GM21717 (cell line): Measurements from ENCODE around the gene SNX33.
A peak's percentile ranks its signal among the peaks of the same experiment; 100 is the strongest.
"Not testable (repeated sequence)": the region's sequence is repeated elsewhere in the genome, so short reads cannot be mapped to it uniquely, and the experiment has no call there.

Experiments
- ATAC-seq: cut with Tn5 transposase; IDR thresholded peaks from one replicate; pipeline ENCODE4 v1.9.1; 2021; ENCODE audit warnings: mild to moderate bottlenecking, moderate library complexity; ENCODE audit not compliant: unreplicated experiment

SNX33 gene, protein sequence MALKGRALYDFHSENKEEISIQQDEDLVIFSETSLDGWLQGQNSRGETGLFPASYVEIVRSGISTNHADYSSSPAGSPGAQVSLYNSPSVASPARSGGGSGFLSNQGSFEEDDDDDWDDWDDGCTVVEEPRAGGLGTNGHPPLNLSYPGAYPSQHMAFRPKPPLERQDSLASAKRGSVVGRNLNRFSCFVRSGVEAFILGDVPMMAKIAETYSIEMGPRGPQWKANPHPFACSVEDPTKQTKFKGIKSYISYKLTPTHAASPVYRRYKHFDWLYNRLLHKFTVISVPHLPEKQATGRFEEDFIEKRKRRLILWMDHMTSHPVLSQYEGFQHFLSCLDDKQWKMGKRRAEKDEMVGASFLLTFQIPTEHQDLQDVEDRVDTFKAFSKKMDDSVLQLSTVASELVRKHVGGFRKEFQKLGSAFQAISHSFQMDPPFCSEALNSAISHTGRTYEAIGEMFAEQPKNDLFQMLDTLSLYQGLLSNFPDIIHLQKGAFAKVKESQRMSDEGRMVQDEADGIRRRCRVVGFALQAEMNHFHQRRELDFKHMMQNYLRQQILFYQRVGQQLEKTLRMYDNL

DNA sequence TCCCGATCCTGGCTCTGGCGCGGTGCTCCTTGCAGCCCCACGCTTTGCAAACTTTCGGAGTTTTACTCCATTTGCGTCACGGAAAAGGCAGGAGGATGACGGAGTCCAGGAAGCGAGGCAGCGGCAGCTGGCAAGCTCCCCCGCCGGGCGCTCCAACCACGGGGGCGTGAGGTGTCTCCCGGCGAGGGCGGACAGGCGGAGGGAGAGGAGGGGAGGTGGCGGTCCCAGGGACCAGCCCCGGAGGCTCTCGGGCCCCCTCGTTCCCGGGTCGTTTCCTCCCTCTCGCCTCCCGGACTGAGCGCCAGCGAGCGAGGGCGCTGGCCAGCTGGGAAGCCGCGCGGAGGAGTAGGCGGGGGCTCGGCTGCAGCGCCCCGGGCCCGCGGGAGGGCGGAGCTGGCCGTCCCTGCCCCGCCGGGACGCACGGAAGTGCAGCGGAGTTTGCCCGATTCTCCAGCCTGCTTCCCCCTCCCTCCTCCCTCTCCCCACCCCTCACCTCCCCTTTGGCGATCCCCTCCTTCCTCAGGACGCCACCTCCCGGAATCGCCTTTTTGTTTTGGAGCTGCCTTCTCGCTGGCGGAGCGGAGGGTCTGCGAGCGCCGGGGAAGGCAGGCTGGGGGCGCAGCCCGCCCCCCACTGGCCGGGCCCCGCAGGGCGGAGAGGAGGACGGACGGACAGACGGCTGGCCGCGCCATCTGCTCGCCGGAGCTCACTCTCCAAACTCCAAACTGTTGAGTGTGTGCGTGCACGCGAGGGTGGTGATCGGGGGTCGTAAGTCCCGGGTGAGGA, at the start of gene SNX33:
Gene SNX33 (plus strand): TSS at position 543 of the 786 bp plus-strand sequence. CDS start 1,191 bp downstream, outside the sequence.
- no peak for ATAC-seq

DNA sequence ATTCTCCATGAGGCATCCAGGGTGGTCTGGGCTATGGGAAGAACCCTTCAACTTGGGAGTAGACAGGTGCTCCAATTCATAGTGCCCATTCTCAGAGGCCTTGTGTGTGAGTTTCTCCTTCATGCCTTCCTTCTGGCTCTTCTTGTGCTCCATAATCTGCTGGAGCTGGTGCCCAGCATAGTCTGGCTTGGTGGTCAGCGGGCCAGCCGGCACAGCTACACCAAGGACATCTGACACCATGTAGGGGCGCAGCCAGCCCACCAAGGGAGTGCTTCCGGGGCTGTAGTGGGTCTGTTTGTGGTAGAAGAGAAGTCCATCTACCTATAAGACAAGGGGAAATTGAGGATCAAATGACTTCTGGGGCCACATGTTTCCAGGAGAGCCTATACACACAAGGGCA, 49.4 kb upstream of the SNX33 start:
- no peak for ATAC-seq

DNA sequence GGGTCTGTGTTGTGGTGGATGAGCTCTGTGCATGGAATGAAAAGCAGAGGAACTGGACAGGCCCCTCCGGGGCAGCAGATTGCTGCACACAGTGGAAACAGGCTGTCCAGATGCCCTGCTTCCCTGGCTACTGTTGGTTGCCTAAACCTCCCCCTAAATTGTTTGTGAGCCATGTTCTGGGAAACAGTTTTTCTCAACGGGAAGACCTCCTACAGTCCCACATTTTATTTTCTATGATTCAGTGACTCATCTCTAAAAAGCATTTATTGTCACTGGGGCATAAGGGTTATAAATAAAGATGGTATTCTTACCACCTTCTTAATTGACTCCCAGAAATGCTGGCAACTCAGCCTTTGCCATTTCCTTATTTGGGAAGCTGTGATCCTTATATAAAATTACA, 48.3 kb upstream of the SNX33 start:
- ATAC-seq = no peak

DNA sequence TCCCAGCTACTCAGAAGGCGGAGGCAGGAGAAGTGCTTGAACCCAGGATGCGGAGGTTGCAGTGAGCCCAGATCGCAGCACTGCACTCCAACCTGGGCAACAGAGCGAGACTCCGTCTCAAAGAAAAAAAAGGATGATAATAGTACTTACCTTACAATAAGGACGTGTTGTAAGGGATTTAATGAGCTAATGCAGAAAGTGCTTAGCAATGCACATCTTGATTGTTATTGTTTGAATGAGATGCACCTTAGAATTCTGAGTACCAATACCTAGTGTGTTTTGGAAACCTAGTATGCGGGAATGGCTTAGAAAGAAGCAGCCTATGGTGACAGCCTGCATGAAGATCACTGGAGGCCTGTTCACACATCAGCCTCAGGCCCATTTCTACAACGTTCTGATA, 41.7 kb upstream of the SNX33 start:
- ATAC-seq = no peak

DNA sequence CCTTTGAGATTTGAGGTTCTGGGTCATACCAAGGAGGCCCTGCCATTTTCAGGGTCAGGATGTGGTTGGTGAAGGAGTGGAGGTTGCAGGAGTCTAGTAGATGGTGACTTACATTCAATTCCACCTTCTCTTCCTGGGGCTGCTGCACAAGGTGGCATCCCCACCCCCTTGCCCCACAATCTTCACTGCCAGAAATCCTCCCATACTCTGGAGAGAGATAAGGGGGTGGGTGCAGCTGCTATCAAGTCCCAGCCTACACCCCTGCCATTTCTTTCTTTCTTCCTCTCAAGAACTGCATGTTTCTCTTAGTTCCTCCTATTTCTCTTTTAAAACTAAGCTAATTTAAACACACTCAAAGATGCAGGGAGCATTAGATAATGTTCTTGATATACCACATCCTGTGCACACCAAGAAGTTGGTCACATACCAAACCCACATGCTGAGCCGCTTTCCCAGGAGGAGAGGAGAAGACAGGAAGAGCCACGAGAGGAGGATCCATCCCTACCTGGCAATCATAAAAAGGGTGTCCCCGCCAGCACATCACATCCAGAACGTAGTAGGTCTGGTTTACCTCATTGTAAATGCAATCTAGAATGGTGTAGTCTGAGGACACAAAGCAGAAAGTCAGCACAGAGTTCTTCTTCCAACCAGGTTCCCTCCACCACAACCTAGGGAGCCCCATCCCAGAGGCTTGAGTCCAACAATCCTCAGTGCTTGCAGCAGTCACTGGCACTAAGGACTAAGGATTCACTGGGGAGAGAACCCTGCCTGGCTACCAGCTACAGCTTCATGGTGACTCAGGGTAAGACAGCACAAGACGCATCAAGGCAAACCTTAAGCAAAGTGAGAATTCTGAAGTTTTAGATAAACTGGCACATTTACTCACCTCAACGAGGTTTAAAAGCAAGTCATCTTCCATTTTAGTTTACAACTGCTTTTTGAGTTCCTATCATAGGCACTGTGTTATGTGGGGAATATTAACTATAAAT, 40.7 kb upstream of the SNX33 start:
- ATAC-seq = no peak

DNA sequence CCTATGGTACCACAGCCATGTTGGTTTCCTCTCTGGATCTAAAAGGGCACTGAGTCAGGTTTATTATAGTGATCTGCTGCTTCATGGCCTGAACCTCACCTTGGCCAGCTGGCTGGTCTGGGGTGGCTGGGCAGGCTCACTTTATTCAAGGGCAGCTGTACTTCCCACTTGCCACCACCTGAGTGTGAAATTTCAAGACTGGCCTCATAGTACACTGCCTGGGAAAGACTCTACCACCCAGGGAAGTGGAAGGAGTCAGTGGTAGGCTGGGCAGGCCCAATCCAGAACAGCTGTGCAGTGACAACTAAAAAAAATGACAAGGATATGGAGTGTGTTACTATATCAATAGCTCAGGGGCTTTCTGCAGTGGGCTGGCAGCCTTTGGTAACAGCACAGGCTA, 30.9 kb upstream of the SNX33 start:
- no peak for ATAC-seq

DNA sequence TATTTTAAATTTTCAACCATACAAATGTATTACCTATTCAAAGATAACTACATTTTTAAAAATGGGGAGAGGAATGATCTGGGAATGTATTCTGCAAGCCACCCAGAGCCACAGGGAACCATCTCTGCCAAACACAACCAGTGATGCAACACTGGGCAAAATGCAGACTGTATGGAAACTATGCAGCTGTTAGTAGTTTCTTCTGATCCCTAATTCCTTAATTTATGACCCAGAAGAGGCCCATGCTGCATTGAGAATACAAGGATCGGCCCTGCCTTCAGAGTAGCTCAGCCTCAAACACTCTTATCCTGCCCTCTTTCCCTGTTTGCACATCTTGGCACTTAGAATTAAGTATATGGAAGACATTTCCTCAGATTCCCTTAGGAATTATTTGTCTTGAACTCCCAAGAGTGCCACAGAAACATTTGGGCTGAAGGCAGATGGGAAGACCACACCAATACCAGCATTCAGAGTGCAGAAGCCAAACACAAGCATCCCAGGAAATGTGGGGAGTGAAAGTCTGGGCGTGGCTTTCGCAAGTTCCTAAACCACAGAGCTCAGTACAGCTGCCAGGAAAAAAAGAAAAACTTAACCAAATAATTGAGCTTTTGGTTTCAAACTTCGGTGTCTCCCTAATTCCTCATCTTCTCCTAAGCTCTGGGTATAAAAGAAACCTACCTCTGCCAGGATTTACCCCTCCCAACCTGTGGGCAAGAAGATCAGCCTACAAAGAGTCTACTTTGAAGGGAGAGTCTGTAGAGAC, 27.5 kb upstream of the SNX33 start:
- no peak for ATAC-seq

DNA sequence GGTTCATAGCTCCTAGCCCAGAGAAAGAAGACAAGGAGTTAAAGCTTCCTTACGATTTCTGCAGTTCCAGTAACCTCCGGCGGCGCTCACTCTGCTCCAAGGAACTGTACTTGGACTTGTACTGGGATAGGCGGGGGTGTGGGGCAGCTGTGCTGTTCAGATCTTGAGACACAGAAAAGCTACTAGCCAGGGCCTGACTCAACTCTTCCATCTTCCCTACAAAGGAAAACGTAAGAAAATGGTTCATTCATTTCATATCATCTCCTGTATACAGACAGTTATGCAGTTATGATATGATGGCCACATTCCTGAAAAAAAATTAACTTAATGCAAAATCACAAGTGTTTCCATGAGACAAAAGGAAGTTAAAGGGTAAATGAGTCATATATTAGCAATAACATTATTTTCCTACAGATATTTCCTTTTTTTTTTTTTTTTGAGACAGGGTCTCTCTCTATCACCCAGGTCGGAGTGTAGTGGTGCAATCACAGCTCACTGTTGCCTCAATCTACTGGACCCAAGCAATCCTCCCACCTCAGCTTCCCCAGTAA, 26.8 kb upstream of the SNX33 start:
- ATAC-seq = no peak

DNA sequence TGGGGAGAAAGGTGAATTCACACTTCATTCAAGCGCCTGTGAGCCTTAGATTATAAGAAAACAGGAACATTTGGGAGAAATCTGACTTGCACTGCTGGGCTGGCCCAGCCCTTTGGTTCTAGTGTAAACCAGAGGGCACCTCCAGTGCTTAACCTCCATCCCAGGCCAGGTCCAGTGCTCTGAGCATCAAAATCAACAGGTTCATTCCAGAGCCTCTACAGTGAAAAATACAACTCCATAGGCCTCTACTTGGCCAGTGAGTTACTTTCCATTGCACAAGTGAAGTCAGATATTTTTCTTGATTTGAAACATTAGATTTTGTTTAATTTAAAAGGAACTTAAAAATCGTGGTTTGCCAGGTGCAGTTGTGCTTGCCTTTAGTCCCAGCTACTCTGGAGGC, 25.2 kb upstream of the SNX33 start:
- ATAC-seq = no peak

DNA sequence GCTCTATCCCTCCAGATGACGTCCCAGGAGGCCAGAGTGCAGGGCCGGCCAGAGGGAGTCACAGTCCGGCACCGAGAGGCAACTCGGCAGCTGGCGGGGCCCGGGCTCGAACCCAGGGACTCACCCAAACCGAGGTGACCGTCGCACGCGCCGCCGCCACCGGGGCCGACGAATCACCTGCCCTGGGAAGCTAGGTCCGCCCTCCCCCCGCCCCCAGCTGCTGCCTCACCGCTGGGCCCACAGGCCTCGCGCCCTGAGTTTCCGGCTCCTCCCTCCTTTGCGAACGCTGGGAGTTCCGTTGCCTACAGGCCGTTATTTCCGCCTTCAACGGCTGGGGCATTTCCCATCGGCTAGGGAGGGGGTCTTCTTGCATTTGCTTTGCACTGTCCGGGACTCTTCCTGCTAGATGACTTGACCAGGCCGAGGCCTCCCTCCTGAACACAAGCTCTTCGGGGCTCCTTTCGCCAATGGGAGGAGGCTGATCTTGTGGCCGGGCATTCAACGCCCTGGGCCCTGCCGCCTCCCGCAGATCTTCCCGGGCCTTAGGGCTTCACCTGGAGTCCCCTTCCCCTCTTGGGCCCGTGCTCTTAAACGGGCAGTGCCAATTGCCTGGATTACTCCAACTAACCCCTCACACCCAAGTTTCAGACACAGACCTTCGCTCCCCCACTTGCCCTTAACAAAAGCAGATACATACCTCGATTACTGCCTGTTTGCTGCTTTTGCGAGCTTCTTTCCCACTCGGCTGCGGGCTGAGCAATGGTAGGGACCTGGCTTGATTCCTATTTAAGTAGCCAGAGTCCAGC, 22.0 kb upstream of the SNX33 start, which contains the start of gene SNUPN:
Gene SNUPN (minus strand): TSS at position 184 of the 806 bp plus-strand sequence. CDS start 4,674 bp downstream, outside the sequence.
- ATAC-seq = peak; percentile 76

DNA sequence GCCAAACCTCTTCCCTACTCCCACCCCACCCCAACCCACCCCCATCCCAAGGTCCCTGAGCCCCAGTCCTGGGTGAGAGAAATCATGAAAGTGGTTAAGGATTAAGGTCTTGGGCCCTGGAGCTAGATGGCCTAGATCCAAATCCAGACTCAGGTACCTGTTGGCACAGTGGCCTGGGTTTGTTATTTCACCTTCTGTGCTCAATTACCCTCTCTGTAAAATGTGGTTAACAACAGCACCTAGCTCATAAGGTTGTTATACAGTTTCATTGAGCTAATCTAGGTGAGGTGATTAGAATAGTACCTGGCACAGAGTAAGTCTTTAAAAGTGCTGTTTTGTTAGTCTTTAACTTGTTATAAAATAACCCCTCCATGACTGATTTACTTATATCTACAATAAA, 15.8 kb upstream of the SNX33 start:
- ATAC-seq = no peak

DNA sequence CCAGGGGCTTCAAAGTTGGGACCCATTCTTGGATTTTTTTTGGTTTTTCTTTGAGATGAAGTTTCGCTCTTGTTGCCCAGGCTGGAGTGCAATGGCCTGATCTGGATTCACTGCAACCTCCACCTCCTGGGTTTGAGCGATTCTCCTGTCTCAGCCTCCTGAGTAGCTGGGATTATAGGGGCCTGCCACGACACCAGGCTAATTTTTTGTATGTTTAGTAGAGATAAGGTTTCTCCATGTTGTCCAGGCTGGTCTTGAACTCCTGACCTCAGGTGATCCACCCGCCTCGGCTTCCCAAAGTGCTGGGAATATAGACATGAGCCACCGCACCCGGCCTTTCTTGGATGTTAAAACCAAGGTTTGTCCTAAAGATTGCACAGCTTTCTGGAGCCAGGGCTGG, 13.8 kb upstream of the SNX33 start:
- ATAC-seq = not testable (repeated sequence)

DNA sequence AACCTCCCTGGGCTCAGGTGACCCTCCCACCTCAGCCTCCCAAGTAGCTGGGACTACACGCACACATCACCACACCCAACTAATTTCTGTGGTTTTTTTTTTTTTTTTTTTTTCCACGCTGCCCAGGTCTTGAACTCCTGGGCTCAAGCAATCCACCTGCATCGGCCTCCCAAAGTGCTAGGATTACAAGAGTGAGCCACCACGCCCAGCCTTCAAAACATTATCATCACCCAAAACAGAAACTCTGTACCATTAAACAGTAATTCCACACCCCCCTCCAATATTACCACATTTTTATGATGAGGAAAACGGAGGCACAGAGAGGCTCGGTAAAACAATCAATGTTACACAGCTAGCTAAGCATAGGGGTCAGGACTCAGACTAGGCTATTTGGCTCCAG, 11.7 kb upstream of the SNX33 start:
- ATAC-seq = no peak

DNA sequence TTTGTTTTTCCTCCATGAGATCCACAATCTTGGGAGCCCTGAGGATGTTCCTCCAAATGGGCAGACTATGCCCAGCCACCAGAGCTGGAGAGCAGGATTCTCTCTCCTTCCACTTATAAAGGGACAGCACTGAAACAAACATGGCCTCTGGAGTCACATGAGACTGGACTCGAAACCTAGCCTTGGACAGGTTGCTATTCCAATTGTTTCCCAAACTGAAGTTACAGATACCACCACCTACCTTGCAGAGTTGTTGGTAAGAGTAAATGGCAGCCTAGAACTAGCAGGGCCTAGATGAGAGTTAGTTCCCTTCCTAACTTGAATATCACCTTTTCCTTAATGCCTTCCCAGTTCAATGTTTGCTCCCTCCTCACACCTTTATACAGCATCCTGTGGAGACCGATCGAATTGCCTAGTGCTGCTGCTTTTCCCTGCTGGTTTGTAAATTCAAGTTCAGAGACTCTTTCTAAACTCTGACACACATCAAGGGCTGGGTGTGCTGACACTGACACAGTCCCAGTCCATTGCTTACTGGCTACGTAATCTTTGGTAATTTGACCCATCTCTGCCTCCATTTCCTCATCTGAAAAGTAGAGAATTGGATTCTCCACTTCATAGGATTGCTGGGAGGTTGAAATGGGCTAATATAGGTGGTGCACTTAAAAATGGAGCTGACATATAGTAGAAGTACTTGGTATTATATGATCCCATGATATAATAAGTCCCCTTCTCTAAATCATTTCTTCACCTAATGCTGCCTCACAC, 10.3 kb upstream of the SNX33 start:
- no peak for ATAC-seq

DNA sequence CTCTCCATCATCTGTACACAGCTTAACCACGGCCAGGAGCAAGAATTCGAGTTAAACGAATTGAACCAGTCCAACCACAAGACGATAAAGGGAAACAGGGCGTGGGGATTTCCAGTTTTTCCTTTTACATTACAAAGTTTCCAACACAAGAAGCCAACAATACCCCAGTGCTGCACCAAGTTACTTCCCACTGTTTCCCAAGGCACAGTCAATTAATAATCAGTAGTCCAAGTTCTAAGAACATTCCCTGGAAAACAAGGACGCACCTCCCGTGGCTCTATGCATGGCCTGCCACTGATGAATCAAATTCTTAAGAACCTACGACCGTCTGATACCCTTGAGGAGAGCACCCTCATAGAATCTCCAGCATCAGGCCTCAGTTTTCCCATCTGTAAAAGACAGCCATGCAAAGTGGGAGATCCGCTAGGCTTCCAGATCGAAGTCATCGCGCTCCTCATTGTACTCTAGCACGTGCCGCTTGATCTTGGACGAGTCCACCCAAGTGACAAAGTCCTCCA, 8.5 kb upstream of the SNX33 start:
- no peak for ATAC-seq

DNA sequence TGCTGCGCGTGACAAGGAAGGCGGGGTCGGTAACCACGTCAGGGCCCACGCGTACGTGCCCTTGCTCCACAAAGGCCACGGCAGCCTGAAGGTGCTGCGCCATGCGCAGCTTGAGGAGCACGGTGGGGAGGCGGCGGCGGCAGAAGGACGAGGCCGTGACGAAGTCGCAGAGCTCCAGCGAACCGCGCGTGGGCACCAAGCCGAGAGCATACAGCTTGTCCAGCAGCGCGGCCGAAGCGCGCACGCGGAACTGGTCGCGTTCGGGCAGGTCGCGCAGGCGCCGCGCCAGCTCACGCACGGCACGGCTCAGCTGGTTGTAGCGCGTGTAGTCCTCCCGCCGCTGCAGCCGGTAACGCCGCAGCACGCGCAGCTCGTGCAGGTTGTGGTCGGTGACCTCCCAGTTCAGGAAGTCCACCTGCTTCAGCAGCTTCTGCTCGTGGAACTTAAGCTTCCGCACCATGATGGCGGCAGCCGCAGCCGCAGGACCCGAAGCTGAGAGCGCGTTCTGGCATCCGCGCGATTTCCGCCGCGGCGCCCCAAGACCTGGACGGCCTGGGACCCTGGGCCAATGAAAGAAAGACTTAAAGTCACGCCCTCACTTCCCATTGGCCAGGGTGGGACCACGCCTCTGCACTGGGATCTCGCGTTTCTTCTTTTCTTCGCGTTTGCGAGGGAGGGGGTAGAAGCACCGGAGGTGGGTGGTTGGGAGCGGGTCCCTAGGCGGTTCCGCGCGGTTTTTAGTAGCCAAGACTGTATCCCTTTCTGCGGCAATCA, 7.8 kb upstream of the SNX33 start, which contains the start of gene IMP3:
Gene IMP3 (minus strand): TSS at position 516 of the 774 bp plus-strand sequence. CDS start 56 bp downstream, at position 460.
- peak; percentile 89 for ATAC-seq
